GM19240 (cell line): ENCODE results near the gene MYO1D.

Experiments
- DNase-seq: peaks from one replicate; pipeline ENCODE4 v3.0.0; 2011; ENCODE audit warnings: low spot score; ENCODE audit not compliant: insufficient read length

Gene MYO1D

GRCh38 chr17:32819787-32820186 is 57.1 kb downstream of the MYO1D start:
- DNase-seq = no peak

GRCh38 chr17:32819035-32819434 is 57.9 kb downstream of the MYO1D start:
- DNase-seq = no peak

GRCh38 chr17:32815460-32815859 is 61.5 kb downstream of the MYO1D start:
- no peak for DNase-seq

- no peak for DNase-seq
Measured at GRCh38 chr17:32814836-32815235, 62.1 kb downstream of the MYO1D start.

GRCh38 chr17:32813021-32813420 is 63.9 kb downstream of the MYO1D start:
- DNase-seq = no peak

- no peak for DNase-seq
Measured at GRCh38 chr17:32810690-32811089, 66.2 kb downstream of the MYO1D start.

- no peak for DNase-seq
Measured at GRCh38 chr17:32807577-32807976, 69.3 kb downstream of the MYO1D start.

- no peak for DNase-seq
Measured at GRCh38 chr17:32806646-32807045, 70.3 kb downstream of the MYO1D start.

- DNase-seq = no peak
Measured at GRCh38 chr17:32805029-32805976, 71.6 kb downstream of the MYO1D start.

GRCh38 chr17:32803544-32803943 is 73.4 kb downstream of the MYO1D start:
- DNase-seq = no peak

- no peak for DNase-seq
Measured at GRCh38 chr17:32802306-32802705, 74.6 kb downstream of the MYO1D start.

GRCh38 chr17:32801641-32802040 is 75.3 kb downstream of the MYO1D start:
- no peak for DNase-seq

- DNase-seq = no peak
Measured at GRCh38 chr17:32801193-32801592, 75.7 kb downstream of the MYO1D start.

GRCh38 chr17:32798938-32799337 is 78.0 kb downstream of the MYO1D start:
- no peak for DNase-seq

- DNase-seq = no peak
Measured at GRCh38 chr17:32795339-32795979, 81.5 kb downstream of the MYO1D start.

GRCh38 chr17:32794533-32795246 is 82.2 kb downstream of the MYO1D start:
- no peak for DNase-seq

- no peak for DNase-seq
Measured at GRCh38 chr17:32793841-32794240, 83.1 kb downstream of the MYO1D start.

- DNase-seq = no peak
Measured at GRCh38 chr17:32792207-32792606, 84.7 kb downstream of the MYO1D start.

GRCh38 chr17:32786169-32786568 is 90.8 kb downstream of the MYO1D start:
- DNase-seq = no peak

- DNase-seq = no peak
Measured at GRCh38 chr17:32784113-32784512, 92.8 kb downstream of the MYO1D start.

GRCh38 chr17:32783602-32784001 is 93.3 kb downstream of the MYO1D start:
- peak; percentile 19 for DNase-seq

- DNase-seq = no peak
Measured at GRCh38 chr17:32780721-32781120, 96.2 kb downstream of the MYO1D start.
